Measurements from ENCODE around the gene TMOD1. TPM values are rescaled to one million over a fixed set of nuclear protein-coding genes. Genes with fewer than 3 reads are reported as not detected.

The TMOD1 gene
- total RNA-seq, 1 donor from 2014 or later = 0.23 TPM

DNA sequence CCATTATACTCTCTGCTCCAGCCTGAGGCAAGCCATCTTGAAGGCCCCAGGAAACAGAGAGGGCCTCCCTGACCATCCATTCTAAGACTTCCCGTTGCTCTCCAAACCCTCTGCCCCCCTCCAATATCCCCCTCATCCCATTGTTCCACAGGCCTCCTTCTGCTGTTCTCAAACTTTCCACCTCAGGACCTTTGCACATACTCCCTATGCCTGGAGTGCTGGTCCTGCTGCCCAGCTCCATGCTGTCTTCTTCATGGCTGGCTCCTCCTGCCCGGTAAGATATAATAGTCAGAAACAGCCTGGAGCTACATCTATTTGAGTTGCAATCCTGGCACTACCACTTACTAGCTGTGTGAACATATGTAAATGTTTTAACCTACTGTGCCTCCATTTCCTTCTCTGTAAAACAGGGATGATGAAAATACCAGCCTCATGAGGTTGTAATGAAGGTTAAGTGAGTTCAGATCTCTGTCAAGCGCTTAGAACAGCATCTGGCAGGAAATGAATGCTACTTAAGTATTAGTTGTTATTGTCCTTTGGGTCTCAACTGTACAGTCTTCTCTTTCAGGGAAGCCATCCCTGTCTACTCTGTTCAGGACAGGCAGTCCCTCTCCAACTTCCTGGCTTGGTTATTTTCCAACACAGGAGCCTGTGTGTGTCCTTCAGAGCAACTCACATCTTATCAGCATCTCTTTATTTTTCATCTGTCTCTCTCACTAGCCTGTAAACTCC is 45.8 kb downstream of the TMOD1 start:
- no peak overlapping the region for H3K27ac Mint-ChIP-seq (ENCODE audit: unreplicated experiment)
- TF ChIP-seq, protein P1, sequence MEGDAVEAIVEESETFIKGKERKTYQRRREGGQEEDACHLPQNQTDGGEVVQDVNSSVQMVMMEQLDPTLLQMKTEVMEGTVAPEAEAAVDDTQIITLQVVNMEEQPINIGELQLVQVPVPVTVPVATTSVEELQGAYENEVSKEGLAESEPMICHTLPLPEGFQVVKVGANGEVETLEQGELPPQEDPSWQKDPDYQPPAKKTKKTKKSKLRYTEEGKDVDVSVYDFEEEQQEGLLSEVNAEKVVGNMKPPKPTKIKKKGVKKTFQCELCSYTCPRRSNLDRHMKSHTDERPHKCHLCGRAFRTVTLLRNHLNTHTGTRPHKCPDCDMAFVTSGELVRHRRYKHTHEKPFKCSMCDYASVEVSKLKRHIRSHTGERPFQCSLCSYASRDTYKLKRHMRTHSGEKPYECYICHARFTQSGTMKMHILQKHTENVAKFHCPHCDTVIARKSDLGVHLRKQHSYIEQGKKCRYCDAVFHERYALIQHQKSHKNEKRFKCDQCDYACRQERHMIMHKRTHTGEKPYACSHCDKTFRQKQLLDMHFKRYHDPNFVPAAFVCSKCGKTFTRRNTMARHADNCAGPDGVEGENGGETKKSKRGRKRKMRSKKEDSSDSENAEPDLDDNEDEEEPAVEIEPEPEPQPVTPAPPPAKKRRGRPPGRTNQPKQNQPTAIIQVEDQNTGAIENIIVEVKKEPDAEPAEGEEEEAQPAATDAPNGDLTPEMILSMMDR (conservative IDR thresholded peaks at IDR 0.05) = no peak
- no peaks in the 10 kb centered on the region for H3K36me3 Mint-ChIP-seq (ENCODE audit: low read depth)

DNA sequence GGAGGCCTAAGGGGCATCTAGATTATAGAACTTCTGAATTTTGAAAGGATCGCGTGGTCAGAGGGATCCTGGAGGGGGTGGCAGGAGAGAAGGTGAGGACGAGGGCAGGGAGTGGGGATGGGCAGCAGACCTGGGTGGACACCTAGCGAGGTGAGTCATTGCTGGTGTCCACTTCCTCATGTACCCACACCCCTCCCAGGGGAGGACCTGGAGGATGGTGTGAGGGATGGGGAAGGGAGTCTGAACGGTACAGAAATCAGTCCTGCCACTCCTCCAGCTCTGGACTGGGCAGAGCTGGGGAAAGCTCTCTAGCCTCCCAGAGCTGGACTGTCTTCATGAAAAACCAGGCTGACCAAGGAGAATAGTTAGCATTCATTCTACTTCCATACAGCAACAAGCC is 46.9 kb downstream of the TMOD1 start:
- Mint-ChIP-seq H3K27ac (ENCODE audit: unreplicated experiment) (no peak overlapping the region), H3K4me3 (no peak overlapping the region), H3K36me3 (ENCODE audit: low read depth) (no peaks in the 10 kb centered on the region), H3K9me3 (no peaks in the 10 kb centered on the region), H3K27me3 (ENCODE audit: low read depth) (peaks cover 15% of the 10 kb centered on the region), H3K4me1 (no peaks in the 10 kb centered on the region)
- DNase-seq (ENCODE audit: low read depth, low spot score) = no peak
- TF ChIP-seq, protein P1 (conservative IDR thresholded peaks at IDR 0.05) = no peak

More for the DNA sequence above, 45.8 kb downstream of the TMOD1 start:
- DNase-seq (ENCODE audit: low read depth, low spot score) = no peak
- no peaks in the 10 kb centered on the region for H3K9me3 Mint-ChIP-seq
- peaks cover 15% of the 10 kb centered on the region for H3K27me3 Mint-ChIP-seq (ENCODE audit: low read depth)
- H3K4me3 Mint-ChIP-seq = no peak overlapping the region
- no peaks in the 10 kb centered on the region for H3K4me1 Mint-ChIP-seq

DNA sequence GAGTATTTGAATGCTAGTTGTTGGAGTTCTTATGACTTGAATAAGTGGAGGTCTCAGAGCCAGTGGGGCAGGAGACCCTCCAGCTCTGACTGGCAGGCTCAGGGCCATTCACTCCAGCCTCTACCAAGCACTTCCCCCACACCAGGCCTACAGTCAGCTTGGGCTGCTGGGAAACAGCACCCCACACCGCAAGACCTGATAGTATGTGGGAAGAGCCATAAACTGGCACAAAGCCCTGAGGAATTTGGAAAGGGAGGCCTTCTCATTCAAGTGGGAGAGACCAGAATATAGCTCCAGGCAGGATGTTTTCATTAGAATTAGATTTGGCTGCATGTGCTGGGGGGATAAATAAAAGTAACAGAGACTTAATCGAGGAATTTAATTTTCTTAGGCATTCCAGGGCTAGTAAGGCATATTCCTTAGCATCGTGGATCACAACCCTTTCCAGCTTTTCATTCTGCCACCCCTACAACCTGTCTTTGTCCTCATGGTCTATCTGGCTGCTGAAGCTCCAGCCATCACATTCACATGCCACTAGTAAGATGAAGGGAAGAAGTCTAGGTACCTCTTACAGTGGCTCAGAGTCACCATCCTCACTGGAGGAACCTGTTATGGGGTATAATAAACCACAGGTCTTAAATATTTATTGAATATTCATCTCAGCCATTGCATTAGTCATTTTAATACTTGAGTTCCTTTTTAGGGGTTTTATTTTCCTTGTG is 47.5 kb downstream of the TMOD1 start:
- H3K4me1 Mint-ChIP-seq = no peaks in the 10 kb centered on the region
- H3K36me3 Mint-ChIP-seq (ENCODE audit: low read depth) = no peaks in the 10 kb centered on the region
- H3K4me3 Mint-ChIP-seq = no peak overlapping the region
- H3K27me3 Mint-ChIP-seq (ENCODE audit: low read depth) = peaks cover 15% of the 10 kb centered on the region
- TF ChIP-seq, protein P1 (conservative IDR thresholded peaks at IDR 0.05) = no peak
- DNase-seq (ENCODE audit: low read depth, low spot score) = no peak
- no peaks in the 10 kb centered on the region for H3K9me3 Mint-ChIP-seq
- H3K27ac Mint-ChIP-seq (ENCODE audit: unreplicated experiment) = no peak overlapping the region

DNA sequence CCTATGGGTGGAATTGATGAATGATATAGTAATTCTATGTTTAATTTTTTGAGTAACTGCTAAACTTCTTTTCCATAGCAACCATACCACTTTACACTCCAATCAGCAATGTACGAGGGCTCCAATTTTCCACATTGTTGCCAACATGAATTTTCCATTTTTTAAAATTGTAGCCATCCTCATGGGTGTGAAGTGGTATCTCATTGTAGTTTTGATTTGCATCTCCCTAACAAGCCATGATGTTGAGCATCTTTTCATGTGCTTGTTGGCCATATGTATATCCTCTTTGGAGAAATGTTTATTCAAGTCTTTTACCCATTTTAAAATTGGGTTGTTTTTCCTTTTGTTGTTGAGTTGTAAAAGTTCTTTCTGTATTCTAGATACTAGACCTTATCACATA is 48.9 kb downstream of the TMOD1 start:
- Mint-ChIP-seq H3K4me1 (no peaks in the 10 kb centered on the region), H3K27ac (ENCODE audit: unreplicated experiment) (no peak overlapping the region), H3K27me3 (ENCODE audit: low read depth) (peaks cover 19% of the 10 kb centered on the region)

DNA sequence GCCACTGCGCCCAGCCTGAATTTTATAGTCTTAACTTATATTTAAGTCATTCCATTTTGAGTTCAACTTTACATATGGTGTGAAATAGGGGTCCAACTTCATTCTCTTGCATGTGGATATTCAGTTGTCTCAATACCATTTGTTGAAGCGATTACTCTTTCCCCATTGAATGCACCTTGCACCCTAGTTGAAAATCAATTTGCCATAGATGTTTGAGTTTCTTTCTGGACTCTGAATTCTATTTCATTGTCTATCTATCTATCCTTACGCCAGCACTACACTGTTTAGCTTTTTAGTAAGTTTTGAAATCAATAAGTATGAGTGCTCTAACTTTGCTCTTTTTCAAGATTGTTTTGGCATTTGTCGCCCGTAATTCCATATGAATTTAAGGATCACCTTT is 49.8 kb downstream of the TMOD1 start:
- H3K27me3 Mint-ChIP-seq (ENCODE audit: low read depth) = peaks cover 19% of the 10 kb centered on the region
- H3K9me3 Mint-ChIP-seq = no peaks in the 10 kb centered on the region
- H3K27ac Mint-ChIP-seq (ENCODE audit: unreplicated experiment) = no peak overlapping the region
- TF ChIP-seq, protein P1 (conservative IDR thresholded peaks at IDR 0.05) = no peak
- no peaks in the 10 kb centered on the region for H3K4me1 Mint-ChIP-seq
- DNase-seq (ENCODE audit: low read depth, low spot score) = no peak
- no peaks in the 10 kb centered on the region for H3K36me3 Mint-ChIP-seq (ENCODE audit: low read depth)
- no peak overlapping the region for H3K4me3 Mint-ChIP-seq

More for the DNA sequence above, 48.9 kb downstream of the TMOD1 start:
- Mint-ChIP-seq H3K36me3 (ENCODE audit: low read depth) (no peaks in the 10 kb centered on the region), H3K9me3 (no peaks in the 10 kb centered on the region), H3K4me3 (no peak overlapping the region)
- no peak for DNase-seq (ENCODE audit: low read depth, low spot score)
- TF ChIP-seq, protein P1 (conservative IDR thresholded peaks at IDR 0.05) = no peak

Measured in neural crest cell (in vitro differentiated cells).